Stimulated activated CD4-positive, alpha-beta T cell treated with anti-CD3 and anti-CD28 coated beads, Interleukin-1b, Interleukin-23, amount 100 ng/mL, for 24 hours (primary cell): ENCODE results near the gene TMEM121B.

Source experiments
- DNase-seq, 4 experiments: peaks; one replicate each; pipeline ENCODE4 v3.0.0-alpha.2; 2020; ENCODE audit warnings: low read depth in 4 of 4, low spot score in 1 of 4

Gene TMEM121B

DNA sequence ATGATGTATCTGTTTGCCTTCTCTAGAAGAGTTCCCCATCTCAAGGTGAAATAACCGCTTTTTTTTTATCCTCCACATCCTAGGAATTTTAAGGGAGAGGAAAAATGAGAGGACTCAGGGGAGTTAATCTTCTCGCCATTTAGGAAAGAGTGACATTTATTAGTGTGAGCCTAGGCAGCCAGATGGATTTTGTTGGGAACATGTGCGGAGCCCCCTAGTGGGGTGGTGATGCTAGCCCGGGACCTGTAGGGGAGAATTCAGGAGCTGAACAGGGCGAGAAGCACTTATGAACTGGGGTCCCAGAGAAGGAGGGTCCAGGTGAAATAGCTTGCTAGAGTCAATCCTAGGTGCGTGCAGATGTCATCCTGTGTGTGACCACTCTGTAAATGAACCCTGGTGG, 25.6 kb downstream of the TMEM121B start:
- no peak for DNase-seq

DNA sequence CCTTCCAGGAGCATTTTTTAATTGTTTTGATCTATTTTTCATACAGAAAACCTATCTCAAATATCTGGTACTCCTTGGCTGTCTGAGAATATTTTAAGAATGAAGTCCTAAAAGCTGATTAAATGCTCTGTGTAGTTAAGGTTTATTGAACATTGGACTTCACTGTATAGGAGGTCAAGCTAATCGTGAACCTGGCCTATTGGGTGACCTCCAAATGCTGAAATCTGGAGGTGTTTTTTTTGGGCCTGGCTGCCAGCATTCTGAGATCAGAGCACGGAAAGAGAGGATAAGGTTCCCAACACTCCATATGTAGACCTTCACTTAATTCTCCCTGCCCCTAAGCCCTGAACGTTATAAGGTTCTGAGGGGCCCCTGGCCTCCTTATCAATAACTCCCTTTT, 28.1 kb downstream of the TMEM121B start:
- no peak for DNase-seq

DNA sequence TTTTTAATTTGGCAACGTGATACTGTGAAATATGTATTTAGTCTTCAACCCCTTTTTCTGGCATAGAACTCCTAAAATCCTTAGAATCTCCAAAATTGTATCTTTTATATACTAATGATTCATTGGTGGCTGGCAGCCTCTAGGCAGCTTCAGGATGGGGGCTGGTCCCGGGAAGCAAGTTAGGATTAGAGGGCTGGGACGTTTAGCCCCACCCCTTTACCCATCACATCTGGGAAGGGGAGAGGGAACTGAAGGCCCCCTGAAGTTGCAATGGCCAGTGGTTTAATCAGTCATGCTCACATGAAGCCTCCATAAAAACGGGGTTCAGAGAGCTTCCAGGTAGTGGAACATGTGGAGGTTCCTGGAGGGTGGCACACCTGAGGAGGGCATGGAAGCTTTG, 29.3 kb downstream of the TMEM121B start:
- no peak for DNase-seq

DNA sequence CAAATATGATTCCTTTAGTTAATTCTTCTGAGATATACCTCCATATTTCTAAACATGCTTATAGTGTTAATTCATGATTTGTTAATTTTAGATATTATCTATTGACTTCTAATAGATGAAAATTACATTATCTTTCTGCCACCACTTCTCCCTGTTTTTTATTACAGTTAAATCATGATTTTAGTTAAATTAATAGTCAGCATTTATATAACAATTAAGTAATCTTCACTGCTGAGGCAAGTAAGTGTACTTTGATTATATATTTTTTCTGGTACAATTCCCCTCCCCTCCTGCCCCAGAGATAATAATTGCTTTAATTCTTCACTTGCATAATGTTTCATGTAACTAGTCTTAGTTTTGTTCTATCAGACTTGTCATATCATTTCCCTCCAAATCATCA, 30.6 kb downstream of the TMEM121B start:
- no peak for DNase-seq

DNA sequence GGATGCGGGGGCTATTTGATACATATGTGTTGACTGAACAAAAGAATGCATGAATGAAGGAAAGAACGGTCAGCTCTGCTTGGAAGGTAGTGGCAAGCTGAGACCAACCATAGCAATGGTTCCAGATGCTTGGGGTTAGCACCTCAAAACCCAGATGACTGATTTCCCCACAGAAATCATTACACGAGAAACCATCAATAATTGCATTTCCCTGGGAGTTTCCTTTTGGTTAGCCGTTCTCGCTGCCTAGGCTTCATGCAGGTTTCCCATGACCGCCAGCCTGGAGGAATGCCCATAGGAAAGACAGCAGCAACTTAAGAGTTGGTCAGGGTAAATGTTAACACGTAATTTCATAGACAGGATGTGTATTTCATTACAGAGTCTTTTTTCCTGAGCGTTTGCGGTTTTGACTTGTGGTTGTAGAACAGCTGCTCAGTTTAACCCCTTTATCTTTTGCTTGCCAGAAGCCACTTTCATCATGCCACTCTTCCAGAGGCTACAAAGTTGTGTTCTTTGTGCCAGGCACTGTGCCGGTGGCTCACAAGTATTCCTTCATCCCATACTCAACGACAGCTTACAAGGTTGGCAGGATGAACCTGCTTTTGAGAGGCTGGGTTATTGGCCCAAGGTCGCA, 33.5 kb downstream of the TMEM121B start:
- DNase-seq = no peak

DNA sequence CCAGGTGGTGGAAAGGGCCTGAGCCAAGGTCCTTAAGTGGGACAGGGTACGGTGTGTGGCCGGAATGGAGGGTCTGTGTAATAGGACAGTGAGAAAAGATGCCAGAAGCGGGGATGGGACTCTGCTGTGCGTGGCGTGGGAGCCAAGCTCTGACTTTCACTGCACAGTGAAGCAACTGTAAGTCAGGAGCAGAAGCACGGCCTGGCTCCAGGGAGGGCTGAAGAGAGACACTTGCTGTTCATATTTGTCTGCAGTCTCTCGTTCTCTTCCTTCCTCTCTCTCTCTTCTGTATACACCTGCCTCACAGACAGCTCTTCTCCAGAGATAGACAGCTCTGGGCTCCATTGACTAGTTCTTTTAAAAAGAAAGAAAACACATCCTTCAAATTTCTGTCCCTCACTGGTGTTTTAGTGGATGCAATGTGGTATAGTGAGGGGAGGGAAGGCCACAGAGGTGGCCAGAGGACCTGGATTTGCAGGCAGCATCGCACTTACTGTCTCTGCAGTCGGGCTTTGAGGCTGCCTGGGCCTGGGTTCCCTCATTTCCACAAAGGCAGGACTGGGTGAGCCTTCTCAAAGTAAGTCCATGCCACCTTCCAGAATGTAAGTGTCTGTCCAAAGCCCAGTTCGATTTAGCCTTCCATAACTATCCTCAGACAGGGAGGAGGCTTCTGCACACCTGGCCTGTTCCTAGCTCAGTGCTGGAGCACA, 34.2 kb downstream of the TMEM121B start:
- no peak for DNase-seq

DNA sequence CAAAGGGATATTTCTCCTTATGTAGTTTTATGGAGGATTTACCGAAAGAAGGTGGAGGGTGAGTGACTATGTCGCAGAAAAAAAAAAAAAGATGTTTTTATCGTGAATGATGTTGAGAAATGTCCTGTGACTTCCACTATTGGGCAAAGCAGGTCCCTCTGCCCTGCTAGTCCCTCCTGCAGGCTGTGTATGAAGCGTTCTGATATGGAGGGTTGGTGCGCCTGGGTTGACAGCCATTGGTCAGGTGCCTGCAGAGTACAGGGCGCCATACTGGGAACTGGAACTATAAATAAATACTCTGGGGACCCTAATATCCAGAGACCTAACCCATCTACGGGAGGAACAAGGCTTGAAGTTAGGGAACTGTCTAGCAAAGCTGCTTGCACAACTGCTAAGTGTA, 34.9 kb downstream of the TMEM121B start:
- DNase-seq = no peak

DNA sequence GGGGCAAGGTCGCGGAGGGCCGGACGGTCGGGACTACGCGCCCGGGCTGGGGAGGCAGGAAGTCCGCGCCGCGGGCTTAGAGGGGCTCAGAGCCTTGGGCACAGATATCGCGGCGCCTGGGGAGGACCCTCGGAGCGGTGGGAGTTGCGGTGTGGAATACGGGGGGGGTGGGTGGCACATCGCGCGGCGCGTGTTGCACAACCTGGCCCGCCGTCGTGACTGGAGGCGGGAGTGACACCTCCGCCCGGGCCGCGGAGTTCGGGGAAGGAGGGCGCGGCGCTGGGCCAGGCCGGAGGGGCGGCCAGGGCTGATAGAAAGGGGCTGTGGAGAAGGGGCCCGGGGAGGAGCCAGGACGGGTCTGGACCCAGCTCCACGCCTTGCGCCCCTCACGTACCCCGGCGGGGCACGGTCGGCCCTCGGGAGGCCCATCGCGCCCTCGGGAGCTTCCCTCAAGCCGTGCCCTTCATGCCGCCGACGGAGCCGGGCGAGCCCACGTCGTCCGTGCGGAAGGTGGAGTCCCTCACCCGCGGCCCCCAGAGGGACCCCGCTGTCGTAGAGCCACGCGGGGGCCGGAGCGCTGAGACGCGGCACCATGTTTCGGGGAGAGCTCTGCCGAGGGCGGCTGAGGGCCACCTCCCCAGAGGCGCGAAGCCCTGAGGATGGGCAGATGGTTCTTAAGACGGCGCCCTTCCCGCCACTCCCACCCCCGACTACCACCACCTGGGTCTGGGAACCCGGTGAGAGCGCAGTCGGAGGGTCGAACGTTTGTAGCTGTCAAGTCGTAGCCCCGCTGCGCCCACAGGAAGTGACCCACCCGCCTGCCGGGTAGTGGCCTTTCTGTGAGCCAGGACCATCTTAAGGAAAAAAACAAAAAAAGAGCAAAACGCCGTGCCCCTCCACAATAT, 35.6 kb downstream of the TMEM121B start:
- DNase-seq = no peak

DNA sequence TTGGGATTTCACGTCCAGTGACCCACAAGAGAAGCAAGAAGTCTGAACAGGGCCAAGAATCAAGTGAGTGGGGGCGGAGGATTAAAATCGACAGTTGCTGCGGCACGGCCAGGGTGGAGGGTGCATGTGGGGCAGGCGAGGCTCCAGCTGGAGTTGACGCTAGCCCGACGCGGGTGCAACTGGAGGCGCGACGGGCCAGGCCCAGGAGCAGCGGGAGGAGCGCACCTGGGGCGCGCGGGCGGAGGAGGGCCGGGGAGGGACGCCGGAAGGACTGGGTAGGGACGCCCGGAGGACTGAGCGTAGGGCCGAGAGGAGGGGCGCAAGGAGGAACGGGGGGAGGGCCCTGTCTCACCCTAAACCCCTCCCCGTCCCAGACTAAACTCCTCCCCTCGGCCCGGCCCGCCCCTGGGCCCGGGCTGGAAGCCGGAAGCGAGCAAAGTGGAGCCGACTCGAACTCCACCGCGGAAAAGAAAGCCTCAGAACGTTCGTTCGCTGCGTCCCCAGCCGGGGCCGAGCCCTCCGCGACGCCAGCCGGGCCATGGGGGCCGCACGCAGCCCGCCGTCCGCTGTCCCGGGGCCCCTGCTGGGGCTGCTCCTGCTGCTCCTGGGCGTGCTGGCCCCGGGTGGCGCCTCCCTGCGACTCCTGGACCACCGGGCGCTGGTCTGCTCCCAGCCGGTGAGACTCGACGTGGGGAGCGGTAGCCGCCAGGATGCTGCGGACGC, 36.4 kb downstream of the TMEM121B start, which contains the start of gene IL17RA:
Gene IL17RA (plus strand): TSS at position 447 of the 723 bp plus-strand sequence. CDS start 92 bp downstream, at position 539.
- DNase-seq = peak; percentile 84 to 91 (median 86)

DNA sequence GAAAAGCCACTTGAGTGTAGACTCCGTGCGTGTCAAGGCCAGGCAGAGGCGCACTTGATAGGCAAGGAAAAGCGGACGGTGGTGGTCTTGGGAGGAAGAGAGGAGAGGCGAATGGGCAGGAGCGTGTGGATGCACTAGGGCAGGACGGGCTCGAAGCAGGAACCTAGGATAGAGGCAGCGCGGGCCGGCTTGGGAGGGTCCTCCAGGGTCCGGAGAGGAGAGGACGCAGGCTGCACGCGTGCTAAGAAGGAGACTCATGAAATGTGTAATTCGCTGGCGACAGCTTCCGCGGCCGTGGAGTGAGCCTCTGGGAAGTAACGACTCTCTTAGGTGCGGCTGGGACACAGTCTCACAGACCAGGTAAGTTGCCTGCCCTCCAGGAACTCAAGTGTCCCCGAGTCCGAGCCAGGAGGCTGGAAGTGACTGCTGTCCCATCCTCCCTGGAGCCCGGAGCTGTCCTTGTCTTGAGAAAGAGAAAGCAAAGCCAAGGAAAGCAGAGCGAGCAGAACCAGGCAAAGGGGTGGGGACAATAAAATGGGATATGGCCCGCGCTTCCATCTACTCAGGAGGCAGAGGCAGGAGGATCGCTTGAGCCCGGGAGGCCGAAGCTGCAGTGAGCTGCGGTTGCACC, 37.2 kb downstream of the TMEM121B start:
- DNase-seq = no peak

DNA sequence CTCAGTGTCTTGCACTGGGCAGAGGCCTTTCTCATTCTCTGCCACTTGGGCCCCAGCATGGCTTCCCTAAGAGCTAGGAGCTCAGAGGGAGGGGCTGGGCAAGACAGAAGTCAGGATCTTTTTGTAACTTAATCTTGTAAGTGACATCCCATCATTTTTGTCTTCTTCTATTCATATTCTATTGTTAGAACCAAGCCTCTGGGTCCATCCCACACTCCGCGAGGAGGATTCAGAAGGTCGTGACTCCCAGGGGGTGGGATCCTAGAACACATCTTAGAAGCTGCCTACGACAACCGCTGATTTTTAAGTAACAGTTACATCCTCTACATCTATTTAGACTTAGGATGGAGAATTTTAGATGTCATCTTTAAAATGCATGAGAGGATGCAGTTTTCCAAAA, 37.9 kb downstream of the TMEM121B start:
- DNase-seq = no peak

DNA sequence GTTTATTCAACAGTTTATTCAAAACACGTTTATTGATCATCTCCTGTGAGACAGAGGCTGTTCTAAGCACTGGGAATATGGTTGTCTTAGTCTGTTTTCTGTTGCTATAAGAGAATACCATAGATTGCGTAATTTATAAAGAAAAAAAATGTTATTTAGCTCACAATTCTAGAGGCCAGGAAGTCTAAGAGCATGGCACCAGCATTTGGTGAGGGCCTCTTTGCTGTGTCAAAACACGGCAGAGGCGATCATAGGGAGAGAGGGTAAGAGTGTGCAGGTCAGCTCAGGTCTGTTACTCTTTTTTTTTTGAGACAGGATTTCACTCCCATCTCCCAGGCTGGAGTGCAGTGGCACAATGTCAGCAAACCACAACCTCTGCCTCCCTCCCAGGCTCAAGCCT, 41.6 kb downstream of the TMEM121B start:
- no peak for DNase-seq

DNA sequence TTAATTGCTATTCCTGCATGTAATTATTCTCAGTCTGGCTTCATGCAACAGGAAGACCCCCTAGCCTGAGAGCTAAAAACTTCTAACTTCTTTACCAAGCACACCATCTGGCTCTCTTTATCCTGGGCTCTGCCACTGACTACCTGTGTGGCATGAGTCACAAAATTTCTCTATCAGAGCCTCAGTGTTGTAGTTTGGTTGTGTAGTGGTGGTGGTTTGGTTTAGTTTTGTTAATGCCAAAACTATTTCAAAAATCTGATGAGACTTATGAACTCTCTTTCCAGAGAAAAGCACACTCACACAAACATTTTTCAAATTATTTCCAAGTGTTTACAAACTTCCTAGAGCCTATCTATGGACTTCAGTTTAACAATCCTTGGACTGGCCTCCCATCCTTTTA, 43.9 kb downstream of the TMEM121B start:
- no peak for DNase-seq

DNA sequence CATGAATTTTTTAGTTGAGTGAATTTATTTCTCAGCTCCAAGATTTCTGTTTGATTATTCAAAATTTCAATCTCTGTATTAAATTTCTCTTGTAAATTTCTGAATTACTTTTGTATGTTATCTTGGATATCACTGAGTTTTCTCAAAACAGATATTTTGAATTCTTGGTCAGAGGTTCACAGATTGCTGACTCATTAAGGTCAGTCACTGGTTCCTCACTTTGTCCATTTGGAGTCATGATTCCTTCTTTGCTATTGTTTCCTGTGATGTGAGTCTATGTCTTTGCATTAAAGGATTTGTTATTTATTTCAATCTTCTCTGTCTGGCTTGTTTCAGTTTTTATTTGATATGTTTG, 46.5 kb downstream of the TMEM121B start:
- DNase-seq = no peak

DNA sequence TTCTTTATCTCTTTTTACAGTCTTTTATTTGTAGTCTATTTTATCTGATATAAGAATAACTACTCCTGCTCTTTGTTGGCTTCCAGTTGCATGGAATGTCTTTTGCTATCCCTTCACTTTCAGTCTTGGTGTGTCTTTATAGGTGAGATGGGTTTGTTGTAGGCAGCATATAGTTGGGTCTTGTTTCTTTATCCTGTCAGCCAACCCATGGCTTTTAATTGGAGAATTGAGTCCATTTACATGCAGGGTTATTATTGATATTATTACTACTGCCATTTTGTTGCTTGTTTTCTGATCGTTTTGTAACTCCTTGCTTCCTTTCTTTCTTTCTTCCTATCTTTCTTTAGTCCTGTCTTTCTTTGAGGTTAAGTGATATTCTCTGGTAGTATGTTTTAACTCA, 48.3 kb downstream of the TMEM121B start:
- no peak for DNase-seq
